ENCODE results near the gene POLQ.
A peak's percentile ranks its signal among the peaks of the same experiment; 100 is the strongest.

The POLQ gene

DNA sequence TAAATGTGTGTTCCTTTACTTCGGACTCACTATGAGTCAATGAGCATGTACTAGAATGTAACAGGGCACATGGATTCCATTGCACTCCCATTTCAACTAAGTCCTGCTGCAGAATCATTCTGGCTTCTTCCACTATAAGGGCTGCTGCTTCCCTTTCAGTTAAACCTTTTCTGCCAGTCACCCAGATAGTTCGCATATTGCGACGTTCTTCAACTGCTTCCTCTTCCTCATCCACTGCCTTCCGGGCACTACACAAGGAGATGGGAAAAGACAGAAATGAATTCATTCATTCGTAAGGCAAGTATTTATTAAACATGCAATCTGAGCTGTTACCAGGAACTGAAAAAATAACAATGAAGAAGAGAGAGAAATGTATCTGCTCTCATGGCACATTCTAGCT lies 55.6 kb downstream of the POLQ start:
- DNase-seq (ENCODE audit: low read depth in 2 of 2): no peak
- TF ChIP-seq, protein P1, sequence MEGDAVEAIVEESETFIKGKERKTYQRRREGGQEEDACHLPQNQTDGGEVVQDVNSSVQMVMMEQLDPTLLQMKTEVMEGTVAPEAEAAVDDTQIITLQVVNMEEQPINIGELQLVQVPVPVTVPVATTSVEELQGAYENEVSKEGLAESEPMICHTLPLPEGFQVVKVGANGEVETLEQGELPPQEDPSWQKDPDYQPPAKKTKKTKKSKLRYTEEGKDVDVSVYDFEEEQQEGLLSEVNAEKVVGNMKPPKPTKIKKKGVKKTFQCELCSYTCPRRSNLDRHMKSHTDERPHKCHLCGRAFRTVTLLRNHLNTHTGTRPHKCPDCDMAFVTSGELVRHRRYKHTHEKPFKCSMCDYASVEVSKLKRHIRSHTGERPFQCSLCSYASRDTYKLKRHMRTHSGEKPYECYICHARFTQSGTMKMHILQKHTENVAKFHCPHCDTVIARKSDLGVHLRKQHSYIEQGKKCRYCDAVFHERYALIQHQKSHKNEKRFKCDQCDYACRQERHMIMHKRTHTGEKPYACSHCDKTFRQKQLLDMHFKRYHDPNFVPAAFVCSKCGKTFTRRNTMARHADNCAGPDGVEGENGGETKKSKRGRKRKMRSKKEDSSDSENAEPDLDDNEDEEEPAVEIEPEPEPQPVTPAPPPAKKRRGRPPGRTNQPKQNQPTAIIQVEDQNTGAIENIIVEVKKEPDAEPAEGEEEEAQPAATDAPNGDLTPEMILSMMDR (IDR thresholded peaks at IDR 0.05; ENCODE audit: low read depth, low read length): no peak
- no peak overlapping the region for H3K4me3 ChIP-seq (replicated peaks in 1 of 2; ENCODE audit: low read depth in 2 of 2, low read length in 2 of 2)

DNA sequence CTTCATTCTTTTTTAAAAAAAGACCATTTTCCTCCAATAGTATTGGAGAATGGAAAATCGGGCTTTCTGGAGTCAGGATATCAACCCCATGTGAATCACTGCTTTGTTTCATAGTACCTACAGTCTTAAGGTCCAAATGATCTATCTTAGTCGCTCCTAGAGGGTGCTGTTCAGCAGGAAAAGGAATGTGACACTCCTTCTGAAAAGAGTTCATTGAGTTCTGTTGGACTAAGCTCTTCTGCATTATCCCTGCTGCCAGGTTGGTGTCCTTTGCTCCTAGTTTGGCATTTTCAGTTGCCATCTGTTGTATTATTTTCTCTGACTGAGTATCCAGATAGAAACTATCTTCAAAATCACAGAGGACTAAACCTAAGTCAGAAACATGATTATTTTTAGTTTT lies 57.2 kb downstream of the POLQ start:
- H3K4me3 ChIP-seq (replicated peaks in 1 of 2; ENCODE audit: low read depth in 2 of 2, low read length in 2 of 2): no peak overlapping the region
- TF ChIP-seq, protein P1 (IDR thresholded peaks at IDR 0.05; ENCODE audit: low read depth, low read length): no peak
- peak in 1 of 2 donors; percentile 5 for DNase-seq (ENCODE audit: low read depth in 2 of 2)

DNA sequence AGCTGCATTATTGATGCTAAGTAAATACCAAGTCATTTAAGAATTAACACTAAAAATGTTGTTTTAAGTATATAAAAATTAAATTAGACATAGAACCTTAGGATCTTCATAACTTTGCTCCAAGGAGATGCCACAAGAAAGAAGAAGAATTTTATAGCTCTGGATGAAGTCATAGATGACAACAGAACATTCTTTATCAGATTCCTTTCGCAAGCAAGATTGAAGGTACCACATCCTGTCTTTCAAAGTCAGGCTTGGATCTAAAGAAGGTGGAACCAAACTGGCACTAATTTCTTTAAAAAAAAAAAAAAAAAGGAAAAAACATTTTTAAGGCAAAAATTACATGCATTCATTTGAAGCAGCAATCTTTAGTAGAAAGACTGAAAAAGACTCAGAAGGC lies 62.5 kb downstream of the POLQ start:
- peak; percentile 17 to 46 for DNase-seq (ENCODE audit: low read depth in 2 of 2)

GRCh38 chr3:121482660-121483059 lies 63.1 kb downstream of the POLQ start:
- TF ChIP-seq, protein P1 (IDR thresholded peaks at IDR 0.05; ENCODE audit: low read depth, low read length): no peak
- DNase-seq (ENCODE audit: low read depth in 2 of 2): peak; percentile 58 to 86
- H3K4me3 ChIP-seq (replicated peaks in 1 of 2; ENCODE audit: low read depth in 2 of 2, low read length in 2 of 2): no peak overlapping the region

More for the DNA sequence above, 62.5 kb downstream of the POLQ start:
- no peak overlapping the region for H3K4me3 ChIP-seq (replicated peaks in 1 of 2; ENCODE audit: low read depth in 2 of 2, low read length in 2 of 2)
- TF ChIP-seq, protein P1 (IDR thresholded peaks at IDR 0.05; ENCODE audit: low read depth, low read length): no peak

DNA sequence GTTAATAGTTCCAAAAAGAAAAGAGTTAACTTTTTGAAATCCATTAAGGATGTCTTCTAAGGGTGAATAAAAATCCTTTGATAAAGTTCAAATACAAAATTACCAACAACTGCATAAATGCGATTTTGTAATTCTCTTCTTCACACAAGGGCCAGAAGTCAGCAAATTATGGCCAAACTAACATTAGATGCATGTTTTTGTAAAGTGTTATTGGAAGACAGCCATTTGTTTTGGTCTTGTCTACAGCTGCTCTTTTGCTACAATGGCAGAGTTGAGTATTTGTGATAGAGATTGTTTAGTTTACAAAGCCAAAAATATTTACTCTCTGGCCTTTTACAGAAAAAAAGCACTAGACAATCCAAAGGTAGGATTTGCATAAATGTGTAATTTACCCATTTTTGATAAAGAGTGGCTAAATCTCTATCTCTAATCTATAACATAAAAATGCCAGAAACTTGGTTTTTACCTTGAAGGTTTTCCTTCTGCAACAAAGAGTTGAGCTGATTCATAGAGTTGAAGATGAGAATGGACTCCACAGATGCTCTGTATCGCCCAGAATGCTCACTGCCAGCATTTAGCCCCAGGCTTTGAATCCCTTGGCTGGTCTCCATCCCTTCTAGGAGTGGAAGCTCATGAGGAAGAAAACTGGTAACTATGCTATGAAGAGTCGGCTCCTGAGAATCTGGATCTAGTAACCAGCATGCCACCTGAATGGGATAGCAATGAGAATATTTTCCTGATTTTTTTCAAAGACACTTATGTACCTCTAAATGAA lies 64.5 kb downstream of the POLQ start:
- TF ChIP-seq, protein P1 (IDR thresholded peaks at IDR 0.05; ENCODE audit: low read depth, low read length): no peak
- no peak overlapping the region for H3K4me3 ChIP-seq (replicated peaks in 1 of 2; ENCODE audit: low read depth in 2 of 2, low read length in 2 of 2)
- peak; percentile 5 to 23 for DNase-seq (ENCODE audit: low read depth in 2 of 2)

- TF ChIP-seq, protein P1 (IDR thresholded peaks at IDR 0.05; ENCODE audit: low read depth, low read length): no peak
- H3K4me3 ChIP-seq (replicated peaks in 1 of 2; ENCODE audit: low read depth in 2 of 2, low read length in 2 of 2): no peak overlapping the region
- DNase-seq (ENCODE audit: low read depth in 2 of 2): peak; percentile 70 to 88
Measured at GRCh38 chr3:121477589-121477988, 68.2 kb downstream of the POLQ start.
